T-helper 22 cell (primary cell): ENCODE results near the gene MFN2.
"Not testable (repeated sequence)": the region's sequence is repeated elsewhere in the genome, so short reads cannot be mapped to it uniquely, and the experiment has no call there.

Experiments
- DNase-seq: peaks from one replicate; pipeline ENCODE4 v3.0.0-alpha.2; 2020; ENCODE audit warnings: low read depth

Gene MFN2

DNA sequence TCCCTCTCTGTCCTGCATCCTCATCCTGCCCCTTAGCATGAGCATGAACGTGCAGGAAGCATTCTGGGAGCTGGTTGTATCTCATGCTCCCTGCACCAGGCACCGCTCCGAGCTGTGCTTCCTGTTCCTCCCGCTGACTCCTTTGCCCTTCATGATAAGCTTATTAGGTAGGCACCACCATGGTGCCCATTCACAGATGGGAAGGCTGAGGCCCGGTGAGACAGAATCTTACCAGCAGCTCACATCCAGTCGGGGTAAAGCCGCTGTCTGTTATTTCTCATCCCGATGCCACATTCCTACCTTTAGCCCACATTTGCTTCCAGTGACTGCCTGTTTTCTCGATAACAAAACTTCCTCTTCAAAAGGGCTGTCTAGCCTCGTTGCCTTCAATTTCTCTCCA is 46.3 kb downstream of the MFN2 start:
- no peak for DNase-seq

DNA sequence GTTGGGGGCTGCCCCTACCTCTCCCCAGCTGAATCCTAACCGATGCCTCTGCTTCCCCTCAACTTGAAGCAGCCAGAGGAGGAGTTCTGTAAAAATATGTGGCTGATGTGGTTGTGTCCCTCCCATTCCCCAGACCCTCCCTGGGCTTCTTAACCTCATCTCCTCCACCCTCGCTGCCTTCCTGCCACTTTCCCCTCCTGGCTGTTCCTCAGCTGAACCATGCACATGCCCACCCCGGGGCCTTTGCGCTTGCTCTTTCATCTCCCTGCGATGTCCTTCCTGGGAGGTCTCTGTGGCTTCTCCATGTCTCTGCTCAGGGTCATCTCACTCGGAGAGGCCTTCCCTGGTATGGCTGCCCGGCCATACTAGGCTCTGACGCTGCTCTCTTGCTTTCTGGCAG is 48.0 kb downstream of the MFN2 start:
- no peak for DNase-seq

DNA sequence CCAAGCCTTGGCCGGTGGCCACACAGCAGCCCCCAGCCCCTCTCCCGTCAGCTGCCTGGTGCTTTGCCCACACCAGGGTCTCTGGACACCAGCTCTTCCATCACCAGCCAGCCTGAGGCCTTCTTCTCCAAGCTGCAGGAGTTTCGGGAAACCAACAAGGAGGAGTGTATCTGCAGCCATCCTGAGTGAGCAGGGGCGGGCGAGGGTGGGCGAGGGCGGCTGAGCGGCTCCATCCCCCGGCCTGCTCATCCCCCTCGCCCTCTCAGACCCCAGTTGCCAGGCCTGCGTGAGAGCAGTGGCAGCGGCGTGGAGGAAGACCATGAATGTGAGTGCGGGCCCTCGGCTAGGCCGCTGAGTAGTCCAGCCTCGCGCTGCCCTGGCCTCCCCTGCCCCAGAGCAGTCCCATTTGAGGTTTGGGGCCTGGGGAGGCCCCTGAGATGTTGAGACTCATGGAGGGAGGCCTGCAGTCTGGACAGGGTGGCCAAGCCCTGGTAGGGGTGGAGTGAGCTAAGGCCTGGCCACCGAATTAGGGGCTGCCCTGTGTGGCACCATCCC is 48.8 kb downstream of the MFN2 start:
- DNase-seq: no peak

DNA sequence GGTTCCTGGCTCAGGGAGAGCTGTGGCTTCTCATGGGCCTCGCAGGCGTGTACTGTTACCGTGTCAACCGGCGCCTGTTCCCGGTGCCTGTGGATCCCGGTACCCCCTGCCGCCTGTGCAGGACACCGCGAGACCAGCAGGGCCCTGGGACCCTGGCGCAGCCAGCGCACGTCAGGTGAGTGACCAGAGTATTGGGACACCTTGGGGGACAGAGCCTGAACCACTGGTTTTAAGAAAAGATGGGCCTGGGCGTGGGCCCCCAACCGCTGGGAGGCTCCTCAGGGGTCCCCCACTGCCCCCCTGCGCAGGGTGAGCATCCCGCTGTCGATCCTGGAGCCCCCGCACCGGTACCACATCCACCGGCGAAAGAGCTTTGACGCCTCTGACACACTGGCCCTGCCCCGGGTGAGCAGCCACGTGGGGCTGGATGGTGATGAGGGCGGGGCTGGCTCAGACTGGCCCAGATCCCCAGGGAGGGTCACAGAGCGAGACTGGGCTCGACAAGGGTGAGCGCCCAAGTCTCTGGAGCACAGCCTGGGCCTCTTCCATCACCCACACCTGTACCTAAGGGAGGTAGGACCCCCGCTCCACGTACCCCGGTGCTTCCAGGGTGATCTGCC is 49.6 kb downstream of the MFN2 start:
- no peak for DNase-seq

DNA sequence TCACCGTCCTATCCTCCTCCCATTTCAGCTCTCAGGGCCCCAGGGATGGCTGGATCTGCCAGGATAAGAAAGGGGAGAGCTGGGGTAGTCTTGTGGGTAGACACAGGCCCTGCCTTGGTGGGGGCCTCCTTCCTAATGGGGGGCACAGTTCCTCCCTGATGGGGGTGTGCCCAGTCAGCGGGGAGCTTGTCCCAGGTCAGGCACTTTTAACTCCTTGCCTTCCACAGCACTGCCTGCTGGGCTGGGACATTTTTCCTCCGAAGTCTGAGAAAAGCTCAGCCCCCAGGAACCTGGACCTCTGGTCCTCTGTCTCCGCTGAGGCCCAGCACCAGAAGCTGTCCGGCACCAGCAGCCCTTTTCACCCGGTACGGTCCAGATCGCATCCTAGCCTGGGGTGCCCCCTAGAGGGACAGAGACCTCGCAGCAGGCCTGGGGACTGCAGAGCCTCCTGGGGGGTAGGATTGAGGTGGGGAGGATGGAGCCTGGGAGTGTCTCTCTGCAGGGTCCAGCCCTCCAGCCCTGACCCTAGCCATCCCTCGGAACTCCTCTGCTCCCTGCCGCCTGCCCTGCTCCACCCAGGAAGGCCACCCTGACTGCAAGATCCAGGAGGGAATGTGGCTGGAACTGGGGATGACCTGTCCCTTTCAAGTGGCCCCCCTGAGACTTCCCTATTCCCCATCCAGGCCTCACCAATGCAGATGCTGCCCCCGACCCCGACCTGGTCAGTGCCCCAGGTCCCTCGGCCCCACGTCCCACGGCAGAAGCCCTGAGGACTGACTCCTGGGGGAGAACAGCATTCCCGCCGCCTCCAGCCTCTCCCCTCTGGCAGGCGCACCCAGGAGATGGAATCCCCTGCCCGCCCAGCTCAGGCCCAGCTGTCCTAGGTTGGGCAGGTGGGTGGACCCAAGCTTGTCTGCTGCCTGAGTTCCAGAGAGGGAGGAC is 51.1 kb downstream of the MFN2 start:
- DNase-seq: no peak

DNA sequence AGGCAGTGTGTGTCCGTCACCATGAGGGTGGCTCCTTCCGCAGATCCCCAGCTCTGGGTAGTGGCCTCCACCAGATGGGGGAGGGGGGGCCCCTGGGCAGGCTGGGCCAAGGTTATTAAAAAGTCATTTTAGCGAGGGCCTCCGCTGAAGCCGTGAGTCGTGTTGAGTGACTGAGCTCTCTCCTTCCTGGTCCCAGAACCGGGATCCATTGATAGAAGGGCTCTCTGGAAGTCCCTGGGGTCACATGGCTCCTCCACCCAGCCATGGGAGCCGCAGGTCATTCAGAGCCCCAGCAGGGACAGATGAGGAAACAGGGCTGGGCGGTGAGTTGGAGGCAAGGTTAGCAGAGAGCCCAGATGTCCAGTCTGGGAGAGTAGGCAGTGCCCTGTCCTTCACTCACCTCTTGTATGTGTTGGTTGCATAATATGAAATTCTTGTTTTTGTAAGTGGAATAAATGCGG is 51.9 kb downstream of the MFN2 start:
- no peak for DNase-seq

DNA sequence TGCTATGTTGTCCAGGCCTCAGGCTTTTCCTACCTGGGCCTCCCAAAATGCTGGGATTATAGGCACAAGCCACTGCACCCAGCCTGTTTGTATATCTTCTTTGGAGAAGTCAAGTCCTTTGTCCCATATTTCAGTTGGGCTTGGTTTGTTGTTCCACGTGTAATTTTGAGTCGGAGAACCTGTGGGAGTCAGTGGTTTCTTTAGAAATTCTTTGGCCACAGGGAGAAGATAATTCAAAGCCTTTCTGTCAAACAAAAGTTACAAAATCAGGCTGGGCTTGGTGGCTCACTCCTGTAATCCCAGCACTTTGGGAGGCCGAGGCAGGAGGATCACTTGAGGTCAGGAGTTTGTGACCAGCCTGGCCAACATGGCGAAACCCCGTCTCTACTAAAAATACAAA is 53.2 kb downstream of the MFN2 start:
- not testable (repeated sequence) for DNase-seq

DNA sequence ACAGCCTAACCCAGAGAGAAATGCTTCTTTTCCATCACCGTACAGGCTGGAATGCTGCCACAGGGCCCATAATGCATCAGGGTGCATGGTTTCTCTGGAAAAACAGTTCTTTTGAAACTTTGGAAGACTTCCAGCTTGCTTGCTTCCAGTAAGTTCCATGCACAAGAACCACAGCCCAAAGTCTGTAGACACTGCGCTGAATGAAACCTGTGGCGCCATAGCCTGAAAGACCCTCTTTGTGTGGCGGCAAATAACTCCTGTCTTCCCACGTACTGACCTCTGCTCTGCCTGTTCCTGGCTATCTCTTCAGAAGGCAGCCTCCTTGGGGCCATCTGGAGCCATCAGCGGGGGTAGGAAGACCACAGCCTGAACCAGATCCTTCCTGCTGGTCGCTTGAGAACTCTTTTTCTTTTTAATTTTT is 54.1 kb downstream of the MFN2 start:
- no peak for DNase-seq

DNA sequence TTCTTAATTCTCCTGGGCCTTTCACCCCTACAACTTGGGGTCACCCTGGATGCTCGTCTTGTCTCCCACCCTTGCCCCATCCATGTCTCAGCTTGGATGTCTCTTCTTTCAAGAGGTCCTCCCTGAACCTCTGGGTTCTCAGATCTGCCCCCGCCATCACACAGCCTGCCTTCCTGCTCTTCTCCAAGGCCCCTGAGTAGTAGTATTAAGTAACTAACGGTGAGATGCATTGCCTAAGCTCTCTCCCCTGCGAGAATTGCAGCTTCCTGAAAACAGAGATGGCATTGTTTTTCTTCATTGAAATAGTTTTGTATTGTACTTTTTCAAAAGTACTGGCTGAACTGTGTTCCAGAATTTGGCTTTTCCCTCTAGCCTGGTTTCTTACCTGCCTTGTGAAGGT is 55.1 kb downstream of the MFN2 start:
- DNase-seq: no peak

DNA sequence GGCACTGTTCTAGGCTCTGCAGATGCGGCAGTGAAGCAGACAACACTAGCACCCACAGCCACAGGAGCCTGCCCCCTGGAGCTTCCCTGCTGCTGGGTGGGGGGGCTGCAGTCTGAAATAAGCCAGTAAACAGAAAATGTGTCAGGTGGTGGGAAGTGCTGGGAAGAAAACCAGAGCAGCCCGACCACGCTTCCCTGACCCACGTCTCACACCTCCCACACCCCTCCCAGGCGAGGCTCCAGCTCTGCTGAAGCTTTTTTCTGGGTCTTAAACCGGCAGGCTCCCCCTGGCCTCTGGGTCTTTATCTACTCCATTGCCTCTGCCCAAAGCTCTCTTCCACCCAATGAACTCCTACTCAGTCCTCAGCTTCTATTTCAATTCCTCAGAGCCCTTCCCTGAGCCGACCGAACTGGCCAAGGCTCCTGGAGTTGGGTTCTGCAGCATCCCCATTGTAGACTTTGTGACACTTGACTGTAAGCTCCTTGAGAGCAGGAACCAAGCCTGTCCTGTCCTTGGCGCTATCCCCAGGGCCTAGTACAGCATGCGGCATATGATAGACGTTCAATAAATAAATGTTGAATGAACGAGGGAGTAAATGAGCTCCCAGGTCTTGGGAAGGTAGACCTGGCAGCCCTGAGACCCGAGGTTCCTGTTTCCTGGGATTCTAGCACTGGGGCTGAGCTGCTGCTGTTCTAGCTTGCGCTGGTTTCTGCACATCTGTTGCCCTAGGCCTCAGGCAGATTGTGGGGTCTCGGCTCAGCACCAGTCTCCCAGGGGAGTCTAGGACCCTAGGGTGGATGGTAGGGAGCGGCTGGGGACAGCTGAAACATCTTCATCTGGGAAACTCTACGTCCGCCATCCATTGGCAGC is 57.5 kb downstream of the MFN2 start:
- no peak for DNase-seq

DNA sequence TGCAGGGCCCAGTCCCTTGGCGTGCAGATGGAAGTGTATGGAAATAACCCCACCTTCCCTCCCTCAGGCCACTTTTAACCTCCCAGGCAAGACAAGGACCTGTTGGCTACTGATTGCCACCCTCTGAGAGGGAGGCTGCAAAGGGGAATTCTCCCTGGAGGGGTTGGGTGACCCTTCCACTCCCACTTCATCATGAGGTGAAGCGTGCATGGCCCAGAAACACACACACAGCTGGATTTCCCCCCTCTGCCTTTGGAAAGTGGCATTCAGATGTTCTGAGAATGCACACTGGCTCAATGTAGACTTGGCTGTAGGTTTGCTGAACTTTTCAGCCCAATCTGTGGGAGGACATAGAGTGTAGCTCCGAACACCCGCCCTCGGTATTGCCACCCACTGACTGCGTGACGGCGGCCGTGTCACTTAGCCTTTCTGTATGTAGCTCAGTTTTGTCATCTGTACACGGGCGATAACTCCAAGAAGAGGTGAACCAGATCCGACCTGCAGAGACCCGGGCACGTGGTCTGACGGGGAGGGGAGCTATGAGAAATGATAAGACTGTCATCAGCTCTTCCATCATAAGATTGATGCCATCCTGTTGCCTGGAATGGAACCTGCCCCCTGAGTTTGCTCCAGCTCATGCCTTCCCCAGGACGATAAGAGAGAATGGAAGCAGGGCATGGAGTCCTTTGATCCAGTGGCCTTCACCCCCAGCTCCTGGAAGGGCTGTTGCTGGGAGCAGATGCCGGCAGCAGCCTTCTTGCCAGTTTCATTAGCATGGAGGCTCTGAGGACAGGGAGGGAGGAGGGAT is 58.3 kb downstream of the MFN2 start:
- no peak for DNase-seq

DNA sequence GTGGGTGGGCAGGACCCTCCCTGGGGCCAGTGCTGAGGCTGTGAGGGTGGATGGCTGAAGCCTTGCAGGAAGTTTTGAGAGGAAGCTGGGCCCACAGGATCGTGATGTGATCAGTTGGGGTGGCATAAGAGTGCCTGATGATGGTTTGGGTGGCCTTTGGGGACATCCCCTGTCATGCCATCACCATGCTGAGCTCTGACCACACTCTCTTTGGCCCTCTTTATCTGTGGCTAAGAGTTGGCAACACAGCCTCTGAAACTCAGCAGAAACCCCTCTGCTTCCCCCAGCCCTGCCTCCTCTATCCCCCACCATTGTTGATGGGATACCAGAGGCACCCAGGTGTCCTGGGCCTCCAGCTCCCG is 58.9 kb downstream of the MFN2 start:
- DNase-seq: no peak

DNA sequence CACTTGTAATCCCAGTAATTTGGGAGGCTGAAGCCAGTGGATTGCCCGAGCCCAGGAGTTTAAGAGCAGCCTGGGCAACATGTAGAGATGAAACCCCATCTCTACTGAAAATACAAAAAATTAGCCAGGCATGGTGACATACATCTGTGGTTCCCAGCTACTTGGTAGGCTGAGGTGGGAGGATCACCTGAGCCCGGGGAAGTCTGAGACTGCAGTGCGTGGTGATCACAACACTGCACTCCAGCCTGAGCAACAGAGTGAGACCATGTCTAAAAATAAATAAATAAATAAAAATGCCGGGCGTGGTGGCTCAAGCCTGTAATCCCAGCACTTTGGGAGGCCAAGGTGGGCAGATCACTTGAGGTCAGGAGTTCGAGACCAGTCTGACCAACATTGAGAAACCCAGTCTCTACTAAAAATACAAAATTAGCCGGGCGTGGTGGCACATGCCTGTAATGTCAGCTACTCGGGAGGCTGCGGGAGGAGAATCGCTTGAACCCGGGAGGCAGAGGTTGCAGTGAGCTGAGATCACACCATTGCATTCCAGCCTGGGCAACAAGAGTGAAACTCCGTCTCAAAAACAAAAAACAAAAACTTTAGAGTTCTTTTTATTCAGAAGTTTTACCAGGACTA is 59.7 kb downstream of the MFN2 start:
- not testable (repeated sequence) for DNase-seq

DNA sequence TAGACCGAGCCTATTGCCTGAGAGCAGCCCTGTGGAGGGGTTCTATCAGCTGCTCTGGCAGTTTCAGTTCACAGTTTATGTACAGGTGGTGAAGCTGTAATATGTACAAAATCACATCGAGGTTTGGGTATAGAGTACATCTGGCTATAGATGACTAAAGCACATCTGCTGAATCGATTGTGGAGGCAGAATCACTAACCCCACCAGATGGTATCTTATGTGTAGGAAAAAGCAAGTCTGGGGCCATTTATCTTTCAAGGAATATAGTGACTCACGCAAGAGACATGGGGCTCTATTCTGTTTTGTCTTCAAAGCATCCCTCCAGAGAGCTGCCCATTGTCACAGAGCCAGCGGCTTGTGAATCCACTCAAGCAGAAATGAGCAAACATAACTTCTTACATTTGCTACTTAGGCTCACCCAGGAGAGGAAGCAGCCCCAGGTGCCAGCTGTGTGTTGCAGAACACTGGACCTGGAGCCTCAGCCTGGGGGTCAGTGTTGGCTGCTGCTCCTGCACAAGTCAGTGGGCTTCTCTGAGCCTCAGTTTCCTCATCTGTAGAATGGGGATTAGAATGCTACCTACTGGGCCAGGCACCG is 60.3 kb downstream of the MFN2 start:
- DNase-seq: no peak

DNA sequence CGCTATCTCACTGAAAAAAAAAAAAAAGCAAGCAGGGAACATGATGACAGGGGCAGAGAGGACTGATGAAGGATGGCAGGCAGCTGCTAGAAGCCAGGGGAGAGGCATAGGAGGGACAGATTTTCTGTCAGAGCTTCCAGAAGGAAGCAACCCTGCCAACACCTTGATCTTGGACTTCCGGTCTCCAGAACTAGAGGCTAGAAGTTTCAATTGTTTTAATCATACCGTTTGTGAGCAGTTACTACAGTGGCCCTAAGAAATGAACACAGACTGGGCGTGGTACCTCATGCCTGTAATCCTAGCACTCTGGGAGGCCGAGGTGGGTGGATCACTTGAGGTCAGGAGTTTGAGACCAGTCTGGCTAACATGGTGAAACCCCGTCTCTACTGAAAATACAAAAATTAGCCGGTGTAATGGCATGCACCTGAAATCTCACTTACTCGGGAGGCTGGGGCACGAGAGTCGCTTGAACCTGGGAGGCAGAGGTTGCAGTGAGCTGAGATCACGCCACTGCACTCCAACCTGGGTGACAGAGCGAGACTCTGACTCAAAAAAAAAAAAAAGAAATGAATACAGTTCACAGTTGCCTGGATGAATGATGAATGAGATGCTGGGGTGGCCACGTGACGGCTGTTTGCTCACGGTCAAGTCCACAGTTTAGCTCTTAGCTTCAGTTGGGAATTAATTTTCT is 64.1 kb downstream of the MFN2 start:
- not testable (repeated sequence) for DNase-seq

DNA sequence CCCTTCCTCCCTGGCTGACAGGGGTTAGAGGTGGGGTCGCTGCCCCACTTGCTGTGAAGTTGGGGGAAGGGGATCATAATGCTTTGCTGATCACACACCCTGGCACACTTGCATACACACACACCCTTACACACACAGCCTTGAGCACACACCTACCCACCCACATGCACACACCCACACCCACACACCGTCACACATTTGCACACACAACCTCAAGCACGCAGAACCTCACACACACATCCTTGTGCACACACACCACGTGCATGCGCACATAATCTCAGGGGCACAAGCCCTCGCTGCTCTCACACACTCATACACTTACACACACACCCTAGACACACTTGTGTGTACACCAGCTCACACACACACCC is 66.5 kb downstream of the MFN2 start:
- no peak for DNase-seq

DNA sequence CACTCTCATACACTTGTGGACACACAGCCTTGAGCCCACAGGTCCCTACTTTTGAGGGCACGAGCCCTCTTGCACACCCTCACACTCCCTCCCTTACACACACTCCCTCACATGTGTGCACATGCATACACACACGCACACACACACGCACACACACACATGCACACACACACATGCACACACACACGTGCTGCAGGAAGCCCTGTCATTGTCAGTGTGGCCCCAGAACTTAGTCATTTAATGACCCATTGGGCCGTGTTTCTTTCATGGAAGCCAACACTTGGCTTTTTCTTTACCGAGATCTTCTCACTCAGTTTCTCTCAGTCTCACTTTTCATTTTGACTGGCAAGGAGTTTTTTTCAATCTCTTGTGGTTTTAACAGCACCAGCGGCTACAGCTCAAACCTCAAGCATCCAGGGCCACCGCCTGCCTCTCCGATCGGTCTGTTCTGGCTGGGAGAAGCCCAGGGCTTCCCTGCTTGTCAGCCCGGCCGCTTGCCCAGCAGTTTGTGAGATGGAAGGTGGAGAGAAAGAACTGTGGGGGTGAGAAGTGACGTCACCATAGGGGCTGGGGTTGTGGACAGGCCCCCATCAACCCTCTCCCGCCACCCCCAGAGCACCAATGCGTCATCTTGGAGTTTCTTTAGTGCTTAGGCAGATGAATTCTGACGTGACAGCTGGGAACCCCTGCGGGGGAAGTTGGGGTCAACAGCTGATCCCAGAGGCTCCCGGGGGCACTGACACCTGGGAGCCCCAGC is 67.1 kb downstream of the MFN2 start:
- peak; percentile 16 for DNase-seq

DNA sequence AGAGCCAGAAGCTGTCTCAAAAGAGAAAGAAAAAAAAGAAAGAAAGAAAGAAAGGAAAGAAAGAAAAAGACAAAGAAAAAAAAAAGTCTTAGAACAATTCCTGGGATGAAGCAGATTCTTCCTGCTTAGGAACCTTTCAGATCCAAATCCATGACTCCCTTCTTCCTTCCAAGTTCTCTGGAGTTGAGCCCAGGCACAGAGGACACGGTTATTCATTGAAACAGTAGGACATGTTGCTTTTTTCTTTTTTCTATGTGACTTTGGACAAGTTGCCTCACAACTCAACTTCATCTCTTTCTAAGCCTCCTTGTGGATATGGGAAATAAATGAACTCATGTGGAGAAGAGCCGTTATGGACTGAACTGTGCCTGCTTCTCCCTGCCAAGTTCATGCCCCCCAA is 68.1 kb downstream of the MFN2 start:
- no peak for DNase-seq

DNA sequence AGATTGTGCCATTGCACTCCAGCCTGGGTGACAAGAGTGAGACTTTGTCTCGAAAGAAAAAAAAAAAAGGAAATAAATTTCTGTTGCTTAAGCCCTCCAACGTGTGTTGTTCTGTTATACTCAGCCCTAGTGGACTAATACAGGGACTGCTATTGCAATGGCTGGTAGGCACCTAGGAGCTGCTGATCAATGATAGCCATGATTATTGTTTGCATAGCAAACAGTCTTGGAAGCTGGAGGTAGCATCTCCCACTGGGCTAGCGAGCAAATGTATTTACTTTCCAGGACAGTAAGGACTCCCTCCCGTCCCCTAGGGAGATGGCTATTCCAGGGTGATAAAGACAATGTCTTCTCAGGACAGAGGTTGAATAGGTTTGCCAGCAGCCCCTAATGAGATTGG is 69.4 kb downstream of the MFN2 start:
- DNase-seq: no peak
